ENCODE results near the gene KIAA0232. TPM values are rescaled to one million over a fixed set of nuclear protein-coding genes. Genes with fewer than 3 reads are reported as not detected.
"Not testable (repeated sequence)": the region's sequence is repeated elsewhere in the genome, so short reads cannot be mapped to it uniquely, and the experiment has no call there.

KIAA0232 gene
- total RNA-seq, 1 donor from 2014 or later: 35.0 TPM

GRCh38 chr4:6804082-6804752 lies 21.7 kb downstream of the KIAA0232 start:
- DNase-seq (ENCODE audit: low spot score): no peak

DNA sequence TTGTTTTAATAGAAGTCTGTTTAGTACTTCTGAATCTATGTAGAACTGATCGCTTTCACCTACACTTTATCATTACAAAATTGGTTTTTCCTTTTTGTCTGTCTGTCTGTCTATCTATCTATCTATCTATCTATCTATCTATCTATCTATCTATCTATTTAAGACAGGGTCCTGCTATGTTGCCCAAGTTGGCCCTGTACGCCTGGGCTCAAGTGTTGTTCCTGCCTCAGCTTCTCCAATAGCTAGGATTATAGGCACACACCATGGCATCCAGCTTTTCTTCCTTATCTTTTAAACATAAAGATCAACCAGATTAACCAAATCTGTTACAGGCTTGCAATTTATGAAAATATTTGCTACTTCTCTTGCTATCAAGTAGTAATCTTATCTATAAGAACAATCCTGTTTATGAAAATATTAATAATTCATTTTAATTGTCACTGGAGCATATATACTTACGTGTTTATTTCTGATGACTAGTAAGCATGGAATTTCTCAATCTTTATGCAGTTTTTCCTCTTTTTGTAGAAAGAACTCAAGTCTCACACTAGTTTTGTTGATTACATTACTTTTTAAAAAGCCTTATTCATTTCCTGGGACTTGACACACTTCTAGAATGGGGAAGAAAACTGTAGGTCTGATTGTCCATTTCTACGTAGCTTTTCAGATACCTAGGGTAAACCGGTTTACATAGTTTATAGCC lies 24.5 kb downstream of the KIAA0232 start:
- no peak for DNase-seq (ENCODE audit: low spot score)

GRCh38 chr4:6808259-6808658 lies 25.7 kb downstream of the KIAA0232 start:
- no peak for DNase-seq (ENCODE audit: low spot score)

DNA sequence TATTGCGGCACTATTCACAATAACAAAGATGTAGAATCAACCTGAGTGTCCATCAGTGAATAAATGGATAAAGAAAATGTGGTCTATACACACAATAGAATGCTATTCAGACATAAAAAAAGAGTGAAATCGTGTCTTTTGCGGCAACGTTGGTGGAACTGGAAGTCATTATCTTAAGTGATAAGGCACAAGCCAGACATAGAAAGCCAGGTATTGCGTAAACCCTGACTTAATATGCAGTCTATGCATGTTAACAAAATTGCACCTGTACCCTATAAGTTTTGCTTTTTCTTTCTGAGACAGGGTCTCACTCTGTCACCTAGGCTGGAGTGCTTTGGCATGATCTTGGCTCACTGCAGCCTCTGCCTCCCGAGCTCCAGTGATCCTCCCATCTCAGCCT lies 28.6 kb downstream of the KIAA0232 start:
- no peak for DNase-seq (ENCODE audit: low spot score)

DNA sequence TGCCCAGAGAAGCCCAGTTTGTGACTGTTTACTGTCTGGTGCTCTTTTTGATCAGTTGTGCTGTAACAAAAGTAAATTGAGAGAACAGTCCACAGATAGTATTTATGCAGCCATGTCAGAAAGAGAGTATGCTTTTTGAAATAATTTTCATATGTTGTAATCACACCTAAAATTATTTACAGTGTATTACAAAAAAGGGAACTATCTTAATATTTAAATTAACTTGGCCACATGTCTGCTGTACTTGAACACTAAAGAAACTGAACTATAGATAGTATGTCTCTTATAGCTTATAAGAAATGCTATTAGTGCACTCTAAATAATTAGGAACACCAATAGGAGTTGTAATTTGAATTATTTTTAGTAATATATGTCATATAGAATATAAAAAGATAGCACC lies 30.2 kb downstream of the KIAA0232 start:
- no peak for DNase-seq (ENCODE audit: low spot score)

- no peak for DNase-seq (ENCODE audit: low spot score)
These were observed 31.2 kb downstream of the KIAA0232 start for GRCh38 chr4:6813725-6814124.

GRCh38 chr4:6815029-6815836 lies 32.7 kb downstream of the KIAA0232 start:
- DNase-seq (ENCODE audit: low spot score): no peak

DNA sequence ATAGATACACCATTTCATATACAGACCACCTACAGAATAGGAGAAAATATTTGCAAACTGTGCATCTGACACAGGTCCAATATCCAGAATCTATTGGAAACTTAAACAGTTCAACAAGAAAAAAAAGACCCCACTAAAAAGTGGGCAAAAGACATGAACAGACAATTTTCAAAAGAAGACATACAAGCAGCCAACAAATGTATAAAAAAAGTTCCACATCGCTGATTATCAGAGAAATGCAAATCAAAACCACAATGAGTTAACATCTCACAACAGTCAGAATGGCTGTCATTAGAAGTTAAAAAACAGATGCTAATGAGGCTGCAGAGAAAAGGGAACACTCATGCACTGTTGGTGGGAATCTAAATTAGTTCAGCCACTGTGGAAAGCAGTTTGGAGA lies 36.8 kb downstream of the KIAA0232 start:
- DNase-seq (ENCODE audit: low spot score): no peak

- DNase-seq (ENCODE audit: low spot score): no peak
These were observed 38.2 kb downstream of the KIAA0232 start for GRCh38 chr4:6820695-6821094.

- no peak for DNase-seq (ENCODE audit: low spot score)
These were observed 41.5 kb downstream of the KIAA0232 start for GRCh38 chr4:6824071-6824470.

- DNase-seq (ENCODE audit: low spot score): no peak
These were observed 42.4 kb downstream of the KIAA0232 start for GRCh38 chr4:6824772-6825402.

- no peak for DNase-seq (ENCODE audit: low spot score)
These were observed 42.9 kb downstream of the KIAA0232 start for GRCh38 chr4:6825403-6825802.

DNA sequence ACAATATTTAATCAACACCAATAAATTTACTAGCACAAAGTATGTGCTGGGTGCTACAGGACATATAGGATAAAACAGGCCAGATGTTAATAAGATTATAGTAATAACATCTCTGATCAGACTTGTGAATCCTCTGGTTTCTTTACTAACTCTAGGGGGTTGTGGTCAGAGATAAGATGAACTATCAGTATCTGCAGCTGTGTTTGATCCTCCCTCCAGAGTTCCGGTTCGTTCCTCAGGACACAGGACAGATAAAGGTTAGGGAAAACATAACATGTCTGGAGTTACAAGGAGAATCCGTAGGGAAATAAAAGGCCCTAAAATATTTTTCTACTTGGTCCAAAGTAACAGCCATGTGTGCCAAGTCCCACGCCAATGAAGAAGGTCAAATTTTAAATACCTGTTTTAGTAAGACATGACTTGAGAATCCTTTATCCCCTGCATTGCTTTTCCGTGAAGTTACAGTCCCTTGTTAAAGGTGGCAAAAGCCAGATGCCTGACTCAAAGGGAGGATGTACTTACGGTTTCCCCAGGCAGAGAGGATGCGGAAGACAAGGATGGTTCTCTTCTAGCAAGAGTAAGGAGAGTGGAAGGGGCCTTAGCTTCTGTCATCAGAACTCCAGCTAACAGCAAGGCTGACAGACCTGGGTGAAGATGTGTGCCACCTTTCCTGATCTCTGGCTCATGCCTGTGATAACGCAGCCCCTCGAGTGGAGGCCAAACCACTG lies 44.4 kb downstream of the KIAA0232 start:
- DNase-seq (ENCODE audit: low spot score): no peak

DNA sequence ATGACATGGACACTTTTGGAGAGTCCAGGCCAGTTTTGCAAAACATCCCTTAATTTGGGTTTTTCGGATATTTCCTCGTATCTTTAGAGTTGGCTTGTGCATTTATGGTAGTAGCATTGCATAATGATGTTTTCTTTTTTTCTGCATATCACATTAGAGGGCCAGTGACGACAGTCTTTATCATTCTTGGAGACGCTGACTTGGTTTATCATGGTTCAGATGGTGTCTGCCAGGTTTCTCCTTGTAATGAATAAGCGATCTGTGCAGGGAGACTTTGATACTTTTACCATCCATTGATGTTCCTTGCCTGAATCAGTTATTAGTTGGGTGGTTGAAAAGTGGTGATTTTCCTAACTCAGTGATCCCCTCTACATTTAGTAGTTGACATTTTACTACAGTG lies 46.6 kb downstream of the KIAA0232 start:
- DNase-seq (ENCODE audit: low spot score): no peak

GRCh38 chr4:6834867-6835266 lies 52.3 kb downstream of the KIAA0232 start:
- no peak for DNase-seq (ENCODE audit: low spot score)

GRCh38 chr4:6835616-6836015 lies 53.1 kb downstream of the KIAA0232 start:
- DNase-seq (ENCODE audit: low spot score): not testable (repeated sequence)

DNA sequence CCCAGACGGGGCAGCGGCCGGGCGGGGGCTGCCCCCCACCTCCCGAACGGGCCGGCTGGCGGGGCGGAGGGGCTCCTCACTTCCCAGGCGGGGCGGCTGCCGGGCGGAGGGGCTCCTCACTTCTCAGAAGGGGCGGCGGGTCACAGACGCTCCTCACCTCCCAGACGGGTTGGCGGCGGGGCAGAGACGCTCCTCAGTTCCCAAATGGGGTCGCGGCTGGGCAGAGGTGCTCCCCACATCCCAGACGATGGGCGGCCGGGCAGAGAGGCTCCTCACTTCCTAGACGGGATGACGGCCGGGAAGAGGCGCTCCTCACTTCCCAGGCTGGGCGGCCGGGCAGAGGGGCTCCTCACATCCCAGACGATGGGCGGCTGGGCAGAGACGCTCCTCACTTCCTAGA lies 54.6 kb downstream of the KIAA0232 start:
- not testable (repeated sequence) for DNase-seq (ENCODE audit: low spot score)

GRCh38 chr4:6839579-6839978 lies 57.1 kb downstream of the KIAA0232 start:
- DNase-seq (ENCODE audit: low spot score): no peak

- DNase-seq (ENCODE audit: low spot score): no peak
These were observed 57.8 kb downstream of the KIAA0232 start for GRCh38 chr4:6840062-6840976.

DNA sequence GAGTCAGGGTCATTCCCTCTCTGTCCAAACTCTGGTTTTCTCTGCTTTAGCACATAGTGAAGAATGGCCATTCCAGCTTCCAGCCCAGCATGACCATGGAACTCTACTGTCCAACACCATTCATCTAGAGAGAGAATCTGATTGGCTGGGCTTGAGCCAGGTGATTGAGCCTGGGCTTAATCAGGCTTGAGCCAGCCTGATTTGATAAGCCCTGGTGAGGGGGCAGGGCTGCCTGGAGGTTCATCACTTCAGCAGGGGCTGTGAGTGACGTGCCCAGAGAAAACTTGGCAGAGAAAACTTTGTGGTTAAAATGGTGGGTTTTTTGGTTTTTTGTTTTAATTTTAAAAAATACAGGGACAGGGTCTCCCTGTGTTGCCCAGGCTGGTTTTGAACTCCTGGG lies 62.5 kb downstream of the KIAA0232 start:
- DNase-seq (ENCODE audit: low spot score): no peak
